Renal pelvis (tissue), 3 donors: ENCODE data around the gene SPDYE6. TPM values are rescaled to one million over a fixed set of nuclear protein-coding genes. Genes with fewer than 3 reads are reported as not detected.

ENCODE experiments used
- polyA plus RNA-seq, 3 donors: library from polyadenylated mRNA; unstranded; fragments of 120-200 nt; gene quantifications; one replicate each; pipeline ENCODE4 v1.2.1, GENCODE V29; 2013; ENCODE audit not compliant: insufficient read length in 3 of 3

SPDYE6 gene
- polyA plus RNA-seq, 3 donors, result 1.7 to 13.9 (median 2.4) TPM

Other genes with a start within 250 kb of the SPDYE6 start
- gene SH2B2, start 69.6 kb downstream of the SPDYE6 start, polyA plus RNA-seq, result 1 to 10 TPM; 3.7 to 4.1 (median 4.0) TPM
- gene PRKRIP1, start 39.9 kb upstream of the SPDYE6 start, polyA plus RNA-seq, result 10 to 100 TPM; 39.2 to 48.6 (median 47.1) TPM
- 10 to 100 TPM; 22.6 to 28.1 (median 26.2) TPM for gene ORAI2, start 77.1 kb upstream of the SPDYE6 start, polyA plus RNA-seq
- 10 to 100 TPM; 13.4 to 16.3 (median 14.0) TPM for gene ALKBH4, start 108.4 kb upstream of the SPDYE6 start, polyA plus RNA-seq
- gene LRWD1, start 108.5 kb upstream of the SPDYE6 start, polyA plus RNA-seq, result 10 to 100 TPM; 20.2 to 23.0 (median 22.9) TPM
- gene POLR2J, start 122.5 kb upstream of the SPDYE6 start, polyA plus RNA-seq, result 10 to 100 TPM; 29.9 to 39.7 (median 38.6) TPM
- 10 to 100 TPM; 16.9 to 26.1 (median 23.2) TPM for gene RASA4B, start 161.3 kb upstream of the SPDYE6 start, polyA plus RNA-seq
- gene UPK3BL2, start 187.3 kb upstream of the SPDYE6 start, polyA plus RNA-seq, result 10 to 100 TPM in 2 of 3 donors, 1 to 10 TPM in 1; 9.3 to 34.1 (median 18.5) TPM
- gene SPDYE2, start 194.8 kb upstream of the SPDYE6 start, polyA plus RNA-seq, result 10 to 100 TPM in 2 of 3 donors, 1 to 10 TPM in 1; 2.6 to 16.6 (median 14.1) TPM
- gene POLR2J3, start 216.1 kb upstream of the SPDYE6 start, polyA plus RNA-seq, result 10 to 100 TPM; 77.7 to 90.7 (median 78.2) TPM